Liver (tissue), 9 donors: ENCODE measurements around the gene IYD. TPM values are rescaled to one million over a fixed set of nuclear protein-coding genes. Genes with fewer than 3 reads are reported as not detected.

Experiments
- DNase-seq: peaks from one replicate; pipeline ENCODE4 v3.0.0-alpha.2; 2017; ENCODE audit warnings: low spot score
- H3K27ac ChIP-seq, 2 donors: one replicate each; pipeline ENCODE4 v1.7.0; 2013; ENCODE audit warnings: inconsistent platforms in 2 of 2, low read length in 2 of 2, control low read depth in 1 of 2, low read depth in 1 of 2, mild to moderate bottlenecking in 1 of 2
- H3K27me3 ChIP-seq, 4 donors: one replicate each; pipeline versions ENCODE4 v1.6.1 to v1.7.0; 2013; ENCODE audit warnings: low read length in 3 of 4, inconsistent platforms in 1 of 4, mild to moderate bottlenecking in 1 of 4, moderate library complexity in 1 of 4; ENCODE audit not compliant: control insufficient read depth in 4 of 4, insufficient read depth in 4 of 4
- H3K36me3 ChIP-seq, 4 donors: one replicate each; pipeline versions ENCODE4 v1.6.1 to v1.7.0; 2013; ENCODE audit warnings: low read length in 3 of 4, mild to moderate bottlenecking in 3 of 4, low read depth in 1 of 4, moderate library complexity in 1 of 4; ENCODE audit not compliant: control insufficient read depth in 4 of 4, insufficient read depth in 3 of 4
- H3K4me1 ChIP-seq, 4 donors: one replicate each; pipeline versions ENCODE4 v1.6.1 to v1.7.0; 2013; ENCODE audit warnings: low read length in 3 of 4, mild to moderate bottlenecking in 3 of 4, moderate library complexity in 1 of 4; ENCODE audit not compliant: control insufficient read depth in 4 of 4, insufficient read depth in 4 of 4
- H3K4me3 ChIP-seq, 3 donors: one replicate each; pipeline versions ENCODE4 v1.6.1 to v1.7.0; 2013; ENCODE audit warnings: low read length in 3 of 3, control low read depth in 1 of 3, low read depth in 1 of 3, mild to moderate bottlenecking in 1 of 3
- H3K9ac ChIP-seq, 2 donors: one replicate each; pipeline ENCODE4 v1.7.0; 2013; ENCODE audit warnings: low read length in 2 of 2, mild to moderate bottlenecking in 2 of 2, moderate library complexity in 2 of 2, control low read depth in 1 of 2, low read depth in 1 of 2
- H3K9me3 ChIP-seq, 4 donors: one replicate each; pipeline versions ENCODE4 v1.6.1 to v1.7.0; 2013; ENCODE audit warnings: low read length in 3 of 4; ENCODE audit not compliant: control insufficient read depth in 4 of 4
- CTCF ChIP-seq: fragments of 150-350 bp; IDR thresholded peaks from 2 replicates; pipeline ENCODE4 v1.5.1; 2017; ENCODE audit warnings: improper control_type of control experiment, low read depth, low read length; ENCODE audit not compliant: missing input control
- EGR1 ChIP-seq, 2 donors: IDR thresholded peaks; 2 replicates each; pipeline ENCODE4 v1.6.1; 2016 to 2018; ENCODE audit warnings: antibody characterized with exemption in 2 of 2, low read depth in 2 of 2
- FOXA1 ChIP-seq: IDR thresholded peaks from 2 replicates; pipeline ENCODE4 v1.6.1; 2016; ENCODE audit warnings: antibody characterized with exemption
- FOXA2 ChIP-seq: IDR thresholded peaks from 2 replicates; pipeline ENCODE4 v1.6.1; 2016; ENCODE audit warnings: antibody characterized with exemption
- GABPA ChIP-seq, 2 donors: IDR thresholded peaks in 1 of 2; conservative IDR thresholded peaks in 1 of 2; 2 replicates each; pipeline ENCODE4 v1.6.1; 2016; ENCODE audit warnings: antibody characterized with exemption in 2 of 2, mild to moderate bottlenecking in 1 of 2, moderate library complexity in 1 of 2
- HNF4A ChIP-seq, 2 donors: conservative IDR thresholded peaks; 2 replicates each; pipeline ENCODE4 v1.6.1; 2016; ENCODE audit warnings: antibody characterized with exemption in 2 of 2, mild to moderate bottlenecking in 2 of 2
- HNF4G ChIP-seq: IDR thresholded peaks from 2 replicates; pipeline ENCODE4 v1.6.1; 2016; ENCODE audit warnings: antibody characterized with exemption
- JUND ChIP-seq, 2 donors: IDR thresholded peaks; 2 replicates each; pipeline ENCODE4 v1.6.1; 2016; ENCODE audit warnings: antibody characterized with exemption in 2 of 2
- NR2F2 ChIP-seq: IDR thresholded peaks from 2 replicates; pipeline ENCODE4 v1.6.1; 2016; ENCODE audit warnings: antibody characterized with exemption
- RAD21 ChIP-seq, 2 donors: IDR thresholded peaks; 2 replicates each; pipeline ENCODE4 v1.6.1; 2016; ENCODE audit warnings: antibody characterized with exemption in 2 of 2, mild to moderate bottlenecking in 2 of 2
- REST ChIP-seq: IDR thresholded peaks from 2 replicates; pipeline ENCODE4 v1.6.1; 2016; ENCODE audit warnings: antibody characterized with exemption, mild to moderate bottlenecking
- RXRA ChIP-seq, 2 donors: IDR thresholded peaks; 2 replicates each; pipeline ENCODE4 v1.6.1; 2017 to 2018; ENCODE audit warnings: antibody characterized with exemption in 2 of 2, mild to moderate bottlenecking in 1 of 2
- SP1 ChIP-seq: IDR thresholded peaks from 2 replicates; pipeline ENCODE4 v1.6.1; 2018; ENCODE audit warnings: antibody characterized with exemption, mild to moderate bottlenecking
- TAF1 ChIP-seq: conservative IDR thresholded peaks from 2 replicates; pipeline ENCODE4 v1.6.1; 2016; ENCODE audit warnings: antibody characterized with exemption, mild to moderate bottlenecking
- YY1 ChIP-seq: IDR thresholded peaks from 2 replicates; pipeline ENCODE4 v1.6.1; 2016; ENCODE audit warnings: antibody characterized with exemption, mild to moderate bottlenecking
- WGBS: extraction: QIAGEN DNeasy Blood & Tissue Kit; methylation state at CpG from one replicate; pipeline ENCODE4 v1.1.7; 2013; 5-methylcytosine and 5-hydroxymethylcytosine counted together
- polyA plus RNA-seq, 2 donors: library from polyadenylated mRNA; stranded (reverse) in 1 of 2; unstranded in 1 of 2; fragments of 200-250 nt in 1 of 2; fragments of >200 nt in 1 of 2; fragmentation: Nextera tagmentation in 1 of 2; extraction: Ambion mirVana in 1 of 2; gene quantifications; one replicate each; pipeline versions ENCODE4 v1.2.1 to v1.2.3, GENCODE V29; 2013 to 2015
- total RNA-seq, 2 donors: library from RNA; depleted of rRNA; stranded (reverse); fragments of >200 nt; gene quantifications; one replicate each; pipeline ENCODE4 v1.2.3, GENCODE V29; 2014
- TF ChIP-seq, protein P1 (sequence below): IDR thresholded peaks from 2 replicates; pipeline ENCODE4 v1.6.1; 2016; ENCODE audit warnings: antibody characterized with exemption
- TF ChIP-seq, protein P2 (sequence below): IDR thresholded peaks from 2 replicates; pipeline ENCODE4 v1.6.1; 2016; ENCODE audit warnings: antibody characterized with exemption
- TF ChIP-seq, protein P3 (sequence below): IDR thresholded peaks from 2 replicates; pipeline ENCODE4 v1.6.1; 2016; ENCODE audit warnings: antibody characterized with exemption
- donor health status: healthy.
- donor health status: healthy.
- donor health status: healthy.
- donor health status: healthy.
- donor health status: healthy.

IYD gene
- total and polyA plus RNA-seq, 4 donors: 1.6 to 6.2 (median 2.6) TPM

DNA sequence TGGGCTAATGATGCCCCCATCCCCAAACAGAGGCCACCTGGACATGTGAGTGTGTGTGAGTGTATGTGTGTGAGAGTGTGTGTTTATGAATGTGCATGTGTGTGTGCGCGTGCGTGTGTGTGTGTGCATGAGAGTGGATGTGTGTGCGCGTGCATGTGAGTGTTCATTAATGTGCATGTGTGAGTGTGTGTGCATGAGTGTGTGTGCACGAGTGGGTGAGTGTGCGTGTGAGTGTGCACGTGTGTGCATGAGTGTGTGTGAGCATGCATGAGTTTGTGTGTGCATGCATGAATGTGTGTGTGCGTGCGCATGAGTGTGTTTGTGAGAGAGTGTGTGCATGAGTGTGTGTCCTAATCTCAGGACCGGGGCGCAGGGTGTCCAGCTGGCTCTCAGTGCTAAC lies 1.3 kb downstream of the IYD start:
- DNase-seq: no peak
- Histone ChIP-seq H3K4me3 (peak overlapping the region in 2 of 3 donors; percentile 38 to 65), H3K9ac (peak overlapping the region in 1 of 2 donors; percentile 36), H3K4me1 (peaks cover 4 to 50% (median 33%) of the 10 kb centered on the region in 4 donors), H3K27me3 (no peaks in the 10 kb centered on the region), H3K27ac (no peak overlapping the region), H3K9me3 (no peaks in the 10 kb centered on the region), H3K36me3 (no peaks in the 10 kb centered on the region)
- TF ChIP-seq HNF4G (no peak), TAF1 (no peak), FOXA1 (no peak), JUND (IDR thresholded peaks at IDR 0.05) (no peak), RAD21 (IDR thresholded peaks at IDR 0.05) (no peak), NR2F2 (no peak), RXRA (IDR thresholded peaks at IDR 0.05) (no peak), CTCF (no peak), HNF4A (conservative IDR thresholded peaks at IDR 0.05) (no peak), SP1 (no peak), YY1 (no peak), EGR1 (IDR thresholded peaks at IDR 0.05; ENCODE audit: low read depth in 2 of 2) (no peak), FOXA2 (no peak), REST (no peak), GABPA (IDR thresholded peaks at IDR 0.05 in 1 of 2, conservative IDR thresholded peaks at IDR 0.05 in 1 of 2) (no peak)
- TF ChIP-seq, protein P1, sequence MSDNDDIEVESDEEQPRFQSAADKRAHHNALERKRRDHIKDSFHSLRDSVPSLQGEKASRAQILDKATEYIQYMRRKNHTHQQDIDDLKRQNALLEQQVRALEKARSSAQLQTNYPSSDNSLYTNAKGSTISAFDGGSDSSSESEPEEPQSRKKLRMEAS: no peak
- TF ChIP-seq, protein P2, sequence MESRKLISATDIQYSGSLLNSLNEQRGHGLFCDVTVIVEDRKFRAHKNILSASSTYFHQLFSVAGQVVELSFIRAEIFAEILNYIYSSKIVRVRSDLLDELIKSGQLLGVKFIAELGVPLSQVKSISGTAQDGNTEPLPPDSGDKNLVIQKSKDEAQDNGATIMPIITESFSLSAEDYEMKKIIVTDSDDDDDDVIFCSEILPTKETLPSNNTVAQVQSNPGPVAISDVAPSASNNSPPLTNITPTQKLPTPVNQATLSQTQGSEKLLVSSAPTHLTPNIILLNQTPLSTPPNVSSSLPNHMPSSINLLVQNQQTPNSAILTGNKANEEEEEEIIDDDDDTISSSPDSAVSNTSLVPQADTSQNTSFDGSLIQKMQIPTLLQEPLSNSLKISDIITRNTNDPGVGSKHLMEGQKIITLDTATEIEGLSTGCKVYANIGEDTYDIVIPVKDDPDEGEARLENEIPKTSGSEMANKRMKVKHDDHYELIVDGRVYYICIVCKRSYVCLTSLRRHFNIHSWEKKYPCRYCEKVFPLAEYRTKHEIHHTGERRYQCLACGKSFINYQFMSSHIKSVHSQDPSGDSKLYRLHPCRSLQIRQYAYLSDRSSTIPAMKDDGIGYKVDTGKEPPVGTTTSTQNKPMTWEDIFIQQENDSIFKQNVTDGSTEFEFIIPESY: no peak
- TF ChIP-seq, protein P3, sequence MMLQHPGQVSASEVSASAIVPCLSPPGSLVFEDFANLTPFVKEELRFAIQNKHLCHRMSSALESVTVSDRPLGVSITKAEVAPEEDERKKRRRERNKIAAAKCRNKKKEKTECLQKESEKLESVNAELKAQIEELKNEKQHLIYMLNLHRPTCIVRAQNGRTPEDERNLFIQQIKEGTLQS: no peak
- 78% methylated on average over 12 of the region's 12 CpGs for WGBS
